Activated gamma-delta T cell (primary cell): ENCODE data around the gene TMEM231.
"Not testable (repeated sequence)": the region's sequence is repeated elsewhere in the genome, so short reads cannot be mapped to it uniquely, and the experiment has no call there.

ENCODE experiments used
- DNase-seq: peaks from one replicate; lab custom pipeline; 2025; lab: John Stamatoyannopoulos, UW

TMEM231 gene

DNA sequence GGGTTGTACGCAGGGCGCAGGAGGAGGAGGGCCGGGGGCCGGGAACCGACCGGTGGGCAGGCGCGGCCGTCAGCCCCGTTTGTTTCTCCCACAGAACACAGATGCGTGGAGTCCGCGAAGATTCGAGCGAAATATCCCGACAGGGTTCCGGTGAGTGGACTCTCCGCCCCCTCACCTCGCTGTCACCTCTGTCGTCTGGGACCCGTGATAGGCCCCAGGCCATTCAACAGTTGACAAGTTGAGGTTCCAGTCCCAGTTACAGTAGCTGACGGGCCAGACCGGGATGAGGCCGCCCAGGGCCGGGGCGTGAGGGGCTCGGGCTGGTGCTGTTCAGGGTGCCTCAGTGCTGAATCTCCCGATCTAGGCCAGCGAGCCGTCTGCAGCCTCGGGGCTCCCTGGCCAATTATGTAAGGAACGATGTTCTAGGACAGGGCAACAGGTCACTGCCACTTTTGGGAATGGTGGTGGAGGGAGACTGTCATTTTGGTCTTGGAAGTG lies 10.8 kb upstream of the TMEM231 start:
- DNase-seq: peak; percentile 29

DNA sequence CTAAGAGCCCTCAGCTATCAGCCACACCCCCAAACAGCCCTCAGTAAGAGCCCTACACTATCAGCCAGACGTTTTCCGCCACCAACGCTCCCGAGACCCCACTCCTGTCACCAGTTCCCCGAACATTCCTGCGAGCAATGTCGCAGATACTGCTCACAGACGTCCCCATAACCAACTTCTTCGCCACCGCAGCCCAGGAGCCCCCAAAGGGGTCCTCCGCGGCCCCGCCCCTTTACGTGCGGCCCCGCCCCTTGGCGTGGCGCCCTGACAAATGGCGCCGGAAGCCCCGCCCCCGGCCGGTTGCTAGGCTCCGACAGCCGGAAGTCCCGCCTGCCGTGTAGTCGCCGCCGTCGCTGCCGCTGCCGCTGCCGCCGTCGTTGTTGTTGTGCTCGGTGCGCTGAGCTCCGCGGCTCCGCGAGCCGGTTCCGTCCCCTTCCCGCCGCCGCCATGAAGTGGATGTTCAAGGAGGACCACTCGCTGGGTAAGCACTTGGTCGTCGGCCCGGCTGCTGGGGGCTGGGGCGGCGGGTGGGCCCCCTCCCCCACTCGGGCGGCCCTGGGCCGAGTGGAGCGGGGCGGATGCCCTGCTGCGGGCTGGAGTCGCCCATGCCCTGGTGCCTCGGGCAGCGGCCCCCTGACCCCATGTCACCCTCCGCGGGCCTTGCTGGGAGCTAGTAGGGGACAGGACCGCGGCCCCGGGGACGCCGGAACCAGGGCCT lies 10.1 kb upstream of the TMEM231 start, which contains the start of gene GABARAPL2:
Gene GABARAPL2, plus strand, starts transcription at position 340 of the 718 bp plus-strand sequence. Its CDS starts 108 bp downstream, at position 448.
- peak; percentile 86 for DNase-seq

DNA sequence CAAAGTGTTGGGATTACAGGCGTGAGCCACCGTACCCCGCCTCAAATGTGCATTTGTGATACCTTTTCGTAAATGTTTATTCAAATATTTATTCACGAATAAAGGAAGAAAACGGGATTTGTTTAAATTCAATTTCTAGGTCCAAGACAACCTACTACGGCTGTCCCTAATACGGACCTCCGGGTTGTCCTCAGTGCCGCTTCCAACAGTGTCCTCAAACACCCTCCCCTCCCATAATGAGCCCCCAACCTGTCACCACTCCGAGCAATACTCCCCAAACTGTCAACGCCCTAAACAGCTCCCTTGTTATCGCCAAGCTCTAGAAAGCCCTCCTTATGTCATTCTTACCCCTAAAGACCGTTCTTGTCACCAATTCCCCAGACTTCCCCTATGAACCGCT lies 9.6 kb upstream of the TMEM231 start:
- DNase-seq: no peak

DNA sequence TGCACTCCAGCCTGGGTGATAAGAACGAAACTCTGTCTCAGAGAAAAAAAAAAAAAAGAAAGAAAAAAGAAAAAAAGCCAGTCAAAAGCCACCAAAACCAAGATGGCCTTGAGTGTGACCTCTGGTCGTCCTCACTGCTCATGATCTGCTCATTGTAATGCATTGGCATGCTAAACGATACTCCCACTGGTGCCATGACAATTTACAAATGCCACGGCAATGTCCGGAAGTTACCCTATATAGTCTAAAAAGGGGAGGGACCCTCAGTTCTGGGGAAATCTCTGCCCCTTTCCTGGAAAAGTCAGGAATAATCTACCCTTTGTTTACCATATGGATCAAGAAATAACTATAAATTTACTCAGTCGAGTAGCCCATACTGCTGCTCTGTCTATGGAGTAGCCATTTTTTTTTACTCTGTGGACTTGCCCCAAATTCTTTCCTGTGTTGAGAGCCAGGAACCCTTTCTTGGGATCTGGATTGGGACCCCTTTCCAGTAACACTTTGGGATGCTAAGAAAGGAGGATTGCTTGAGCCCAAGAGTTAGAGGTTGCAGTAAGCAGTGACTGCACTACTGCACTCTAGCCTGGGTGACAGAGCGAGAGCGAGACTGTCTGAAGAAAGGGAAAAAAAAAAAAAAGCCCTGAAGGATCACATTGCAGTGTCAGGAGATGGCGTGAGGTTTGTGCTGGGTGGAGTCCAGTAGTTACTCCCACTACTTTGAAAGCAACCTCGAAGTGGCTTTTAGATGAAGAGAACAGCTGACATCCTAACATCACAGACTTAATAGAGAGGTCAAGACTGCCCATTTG lies 3.7 kb upstream of the TMEM231 start:
- DNase-seq: no peak

DNA sequence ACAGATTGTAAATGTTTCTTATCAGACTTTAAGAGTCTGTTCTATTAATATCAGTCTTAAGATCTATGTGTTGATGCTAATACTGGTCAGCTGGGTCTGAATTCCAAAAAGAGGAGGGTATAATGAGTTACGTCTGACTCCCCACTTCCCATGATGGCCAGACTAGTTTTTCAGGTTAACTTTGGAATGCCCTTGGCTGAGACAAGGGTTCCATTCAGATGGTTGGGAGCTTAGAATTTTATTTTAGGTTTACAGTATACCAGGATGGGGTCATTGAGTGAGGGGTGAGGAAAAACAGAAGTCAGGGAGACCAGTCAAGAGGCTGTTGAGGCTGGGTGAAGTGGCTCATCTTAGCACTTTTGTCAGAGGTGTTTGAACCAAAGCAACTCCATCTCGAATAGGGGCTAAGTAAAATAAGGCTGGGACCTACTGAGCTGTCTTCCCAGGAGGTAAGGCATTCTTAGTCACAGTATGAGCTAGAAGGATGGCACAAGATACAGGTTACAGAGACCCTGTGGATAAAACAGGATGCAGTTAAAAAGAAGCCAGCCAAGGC lies 2.9 kb upstream of the TMEM231 start:
- DNase-seq: no peak

DNA sequence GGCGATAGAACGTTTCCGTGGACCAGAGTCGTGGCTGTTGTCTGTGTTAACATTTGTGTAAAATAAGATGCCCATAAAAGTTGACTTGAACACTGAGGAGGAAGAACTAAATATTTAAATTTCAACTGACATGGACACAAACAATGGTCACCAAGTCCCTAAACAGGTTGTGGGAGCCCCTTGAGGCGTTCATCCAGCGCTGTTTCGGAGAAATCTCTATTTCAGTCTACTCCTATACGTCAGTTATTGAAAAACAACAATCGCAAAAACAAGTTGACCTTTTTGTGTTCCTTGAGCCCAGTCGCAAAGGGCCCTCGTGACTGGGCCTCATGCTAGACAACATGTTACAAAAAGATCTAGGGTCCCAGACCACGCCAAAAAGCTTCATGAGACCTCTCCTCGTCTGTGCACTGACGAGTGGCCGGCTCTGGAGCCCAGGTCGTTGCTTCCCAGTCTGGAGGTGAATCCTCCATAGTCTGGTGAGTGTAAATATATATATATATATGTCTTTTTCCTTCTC lies 439 bp upstream of the TMEM231 start:
- DNase-seq: no peak

DNA sequence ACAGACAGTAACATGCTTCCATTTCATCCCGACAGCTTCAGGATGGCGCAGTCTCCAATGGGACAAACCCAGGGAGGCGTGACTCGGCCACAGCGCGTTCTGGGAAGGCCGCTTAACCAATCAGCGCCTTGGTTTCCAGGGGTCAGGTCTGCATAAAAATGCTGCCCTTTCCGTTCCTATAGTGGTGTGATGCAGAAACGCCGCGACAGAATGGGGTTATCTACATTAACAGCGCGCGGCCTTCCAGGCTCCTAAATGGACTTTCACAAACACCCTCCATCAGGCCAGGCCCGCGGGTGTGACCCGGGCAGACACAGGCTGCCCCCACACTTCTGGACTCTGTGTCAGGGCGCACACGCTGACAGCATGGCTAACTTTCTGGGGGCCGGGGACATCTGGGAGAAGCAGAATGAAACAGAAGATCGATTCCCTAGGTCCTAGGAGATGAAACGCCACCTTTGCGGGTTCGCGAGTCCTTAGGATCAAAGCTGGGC lies 792 bp downstream of the TMEM231 start:
- DNase-seq: no peak

DNA sequence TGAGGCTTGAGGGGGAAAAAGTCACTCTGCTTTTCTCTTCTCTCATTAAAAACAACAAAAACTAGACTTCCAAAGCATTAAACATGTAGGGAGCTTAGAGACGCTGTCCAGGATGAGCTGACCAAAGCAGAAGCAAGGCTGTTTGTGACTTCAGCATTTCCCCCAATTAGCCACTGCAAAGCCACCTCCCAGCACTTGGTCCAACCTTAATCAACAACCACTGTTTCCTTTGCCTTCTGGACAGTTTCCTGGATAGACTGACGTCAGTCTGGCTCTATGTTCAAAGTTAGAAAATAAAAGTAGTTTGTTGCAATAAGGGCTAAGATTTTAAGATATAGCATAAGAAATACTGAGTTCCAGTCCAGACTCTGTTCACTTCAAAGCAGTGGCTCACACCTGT lies 3.1 kb downstream of the TMEM231 start:
- no peak for DNase-seq

DNA sequence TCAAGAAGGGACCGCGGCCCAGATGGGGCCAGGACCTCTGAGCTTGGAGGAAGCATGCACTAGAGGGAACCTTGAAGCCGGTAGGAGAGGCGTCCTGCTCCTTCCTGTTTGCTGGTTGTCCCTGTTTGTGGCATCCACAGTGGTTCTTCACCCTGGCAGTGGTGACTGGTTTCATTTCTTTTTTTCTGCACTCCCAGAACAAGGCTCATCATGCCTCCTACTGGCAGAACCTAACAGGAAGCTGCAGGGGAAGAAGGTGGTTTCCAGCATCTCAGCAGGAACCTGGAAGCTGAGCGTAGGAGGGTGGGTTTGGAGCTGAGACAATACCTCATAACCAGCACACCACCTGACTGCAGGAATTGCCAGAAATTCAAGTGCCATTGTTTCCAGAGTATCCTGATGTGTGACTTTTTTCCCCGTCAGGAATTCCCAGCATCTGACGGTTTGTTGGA lies 5.8 kb downstream of the TMEM231 start:
- no peak for DNase-seq

DNA sequence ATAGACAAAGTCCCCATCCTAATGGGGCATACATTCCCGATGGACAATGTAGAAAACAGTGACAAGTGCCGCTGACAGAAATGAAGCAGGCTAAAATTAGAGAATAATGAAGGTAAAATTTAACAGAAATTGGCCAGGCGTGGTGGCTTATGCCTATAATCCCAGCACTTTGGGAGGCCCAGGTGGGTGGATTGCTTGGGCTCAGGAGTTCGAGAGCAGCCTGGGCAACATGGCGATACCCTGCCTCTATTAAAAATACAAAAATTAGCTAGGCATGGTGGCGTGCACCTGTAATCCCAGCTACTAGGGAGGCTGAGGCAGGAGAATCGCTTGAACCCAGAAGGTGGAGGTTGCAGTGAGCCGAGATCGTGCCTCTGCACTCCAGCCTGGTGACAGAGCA lies 7.6 kb downstream of the TMEM231 start:
- not testable (repeated sequence) for DNase-seq

DNA sequence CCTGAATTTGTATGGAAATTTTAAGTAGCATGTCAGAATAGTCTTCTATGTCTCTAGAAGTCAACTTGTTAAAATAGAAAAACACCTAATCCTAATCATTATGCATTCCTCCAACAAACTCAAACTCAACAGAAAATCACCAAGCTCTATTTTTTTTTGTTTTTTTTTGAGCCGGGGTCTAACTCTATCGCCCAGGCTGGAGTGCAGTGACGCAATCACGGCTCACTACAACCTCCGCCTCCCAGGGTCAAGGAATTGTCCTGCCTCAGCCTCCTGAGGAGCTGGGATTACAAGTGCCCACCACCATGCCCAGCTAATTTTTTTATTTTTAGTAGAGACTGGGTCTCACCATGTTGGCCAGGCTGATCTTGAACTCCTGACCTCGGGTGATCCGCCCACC lies 9.8 kb downstream of the TMEM231 start:
- DNase-seq: no peak

DNA sequence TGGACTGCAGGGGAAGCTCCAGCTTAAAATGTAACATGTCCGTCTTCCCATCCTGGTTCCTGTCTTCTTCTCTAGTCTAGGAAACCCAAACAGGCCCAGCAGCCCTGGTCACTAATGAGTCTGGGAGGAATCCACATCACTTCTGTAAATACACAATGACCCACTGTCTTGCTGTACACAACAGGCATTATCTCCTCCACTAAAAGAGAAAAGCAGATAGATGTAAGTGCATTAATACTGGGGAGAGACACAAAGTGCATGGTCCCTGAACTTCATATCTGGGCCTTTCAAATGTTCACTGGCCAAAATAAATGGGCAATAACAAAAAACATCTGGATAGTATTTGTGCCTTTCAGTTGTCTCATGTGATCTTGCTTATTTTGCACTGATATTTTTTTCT lies 10.2 kb downstream of the TMEM231 start:
- DNase-seq: not testable (repeated sequence)

DNA sequence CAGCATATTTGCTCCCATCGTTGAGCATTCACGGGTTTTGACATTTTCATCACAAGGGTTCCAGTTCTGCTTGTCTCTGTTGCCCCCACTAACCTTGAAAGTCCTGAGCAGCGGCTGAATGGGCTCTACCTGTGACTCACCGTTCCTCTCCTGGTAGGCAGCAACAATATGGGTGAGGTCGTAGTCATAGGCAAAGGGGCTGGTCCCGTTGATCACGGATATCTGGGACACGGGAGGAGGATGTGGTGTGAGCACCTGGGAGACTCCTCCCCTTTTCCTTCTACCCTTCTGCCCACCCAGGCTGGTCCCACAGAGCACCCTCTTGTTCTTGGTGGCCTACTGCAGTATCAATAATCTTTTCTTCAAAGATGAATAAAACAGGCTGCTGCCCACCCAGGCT lies 13.6 kb downstream of the TMEM231 start:
- DNase-seq: not testable (repeated sequence)

DNA sequence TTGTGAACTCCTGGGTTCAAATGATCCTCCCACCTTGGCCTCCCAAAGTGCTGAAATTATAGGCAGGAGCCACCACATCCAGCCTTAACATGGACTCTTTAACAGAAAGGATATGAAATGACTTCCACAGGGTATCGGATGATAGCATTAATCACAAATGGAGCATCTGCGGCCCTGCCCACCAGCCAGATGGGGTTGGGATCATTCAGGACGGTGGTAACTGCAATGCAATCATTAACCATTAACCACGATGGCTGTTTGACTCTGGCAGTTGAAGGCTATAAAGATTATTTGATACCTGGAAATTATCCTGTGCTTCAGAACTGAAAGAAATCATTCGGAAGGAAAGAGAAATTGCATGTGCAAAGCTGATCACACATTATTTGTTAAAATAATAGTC lies 14.8 kb downstream of the TMEM231 start:
- DNase-seq: no peak

DNA sequence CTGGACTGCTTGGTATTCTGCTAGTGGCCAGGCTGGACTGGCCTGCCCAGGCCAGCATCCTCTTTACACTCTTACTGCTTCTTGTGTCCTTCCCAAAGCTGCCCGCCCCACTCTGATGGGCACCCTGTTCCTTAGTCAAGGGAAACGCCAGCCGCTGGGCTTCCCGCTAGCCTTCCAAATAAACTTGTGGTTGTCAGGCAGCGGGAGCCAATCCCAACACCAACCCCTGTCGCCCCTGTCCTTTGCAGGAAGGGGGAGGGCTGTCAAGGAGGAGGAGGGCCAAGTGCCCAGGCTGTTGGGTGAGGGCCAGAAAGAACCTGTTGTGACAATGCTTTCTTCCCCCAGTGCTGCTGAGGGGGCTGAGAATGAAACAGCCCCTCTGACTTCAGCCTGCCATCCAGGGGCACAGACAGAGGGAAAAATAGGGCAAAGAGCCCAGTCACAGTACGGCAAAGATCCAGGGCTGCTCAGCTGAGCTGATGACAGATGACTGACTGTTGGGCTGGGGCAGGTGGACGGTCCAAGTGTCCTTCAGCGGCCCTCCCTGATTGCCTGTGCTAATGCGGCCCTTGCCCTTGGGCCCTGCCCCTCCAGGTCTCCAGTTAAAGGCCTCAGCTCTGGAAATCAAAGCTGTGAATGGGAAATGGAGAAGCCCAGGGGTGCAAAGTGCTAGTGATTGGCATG lies 17.0 kb downstream of the TMEM231 start:
- DNase-seq: not testable (repeated sequence)

DNA sequence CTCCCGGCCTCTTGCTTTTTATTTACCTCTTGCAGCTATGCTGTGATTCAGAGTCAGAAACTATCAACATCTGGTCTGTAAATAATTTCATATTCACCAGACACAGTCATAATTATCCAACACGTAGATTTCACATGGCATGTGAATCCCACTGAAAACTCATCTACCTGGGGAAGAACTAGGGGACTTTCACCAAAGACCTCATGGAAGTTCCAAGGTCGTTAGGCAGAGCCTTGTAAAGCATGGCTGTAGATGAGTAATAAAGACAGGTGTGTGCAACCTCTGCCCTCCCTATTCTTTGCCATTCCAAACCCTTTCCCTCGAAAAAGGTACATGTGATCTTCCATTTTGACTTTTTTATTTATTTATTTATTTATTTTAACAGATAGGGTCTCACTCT lies 18.3 kb downstream of the TMEM231 start:
- DNase-seq: no peak

DNA sequence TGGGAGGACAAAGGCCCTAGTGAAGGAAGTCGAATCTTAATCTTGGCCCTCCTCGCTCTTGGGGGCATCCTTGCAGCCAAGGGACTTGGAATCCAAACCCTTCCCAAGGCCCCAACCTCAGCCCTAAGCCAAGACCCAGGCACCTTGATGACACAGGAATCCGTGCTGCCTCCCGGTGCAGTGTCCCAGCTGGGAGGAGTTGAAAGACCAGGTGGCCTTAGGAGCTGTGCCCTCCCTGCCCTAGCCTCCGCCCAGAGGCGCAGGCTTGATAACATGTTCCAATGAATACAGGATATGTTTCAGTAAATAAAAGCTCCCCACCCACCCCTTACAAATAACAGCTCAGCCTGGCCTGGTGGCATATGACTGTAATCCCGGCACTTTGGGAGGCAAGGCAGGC lies 20.2 kb downstream of the TMEM231 start, which contains the start of gene CHST5:
Gene CHST5, minus strand, starts transcription at position 208 of the 400 bp plus-strand sequence. CDS start 5,724 bp downstream, outside the sequence.
- no peak for DNase-seq

DNA sequence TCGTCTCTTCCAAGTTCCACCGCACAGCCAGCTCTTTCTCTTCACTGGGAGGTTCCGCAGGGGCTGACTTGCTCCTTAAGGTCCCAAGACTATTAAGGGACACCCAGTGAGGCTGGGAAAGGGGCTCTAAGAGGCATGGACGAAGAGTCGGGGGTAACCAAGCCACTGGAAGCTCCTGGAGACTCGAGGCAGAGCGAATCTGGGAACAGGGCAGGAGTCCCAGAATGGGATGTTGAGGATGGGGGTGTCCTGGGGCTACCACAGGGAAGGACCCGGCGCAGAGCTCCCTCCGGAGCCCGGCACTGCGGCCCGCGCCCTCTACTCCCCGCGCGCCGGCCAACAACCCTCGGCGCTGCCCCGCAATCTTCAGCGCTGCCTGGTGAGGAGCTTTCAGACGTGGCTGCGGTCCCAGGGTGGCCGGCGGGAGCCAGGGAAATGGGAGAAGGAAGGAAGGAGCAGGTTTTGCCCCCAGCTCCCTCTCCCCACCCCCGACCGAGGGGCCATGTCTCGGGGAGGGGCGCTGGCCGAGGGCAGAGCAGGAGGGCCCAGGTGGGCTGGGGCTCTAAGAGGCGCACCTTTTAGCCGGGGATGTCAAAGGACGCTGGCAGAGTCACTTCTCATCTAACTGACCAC lies 20.7 kb downstream of the TMEM231 start:
- no peak for DNase-seq

DNA sequence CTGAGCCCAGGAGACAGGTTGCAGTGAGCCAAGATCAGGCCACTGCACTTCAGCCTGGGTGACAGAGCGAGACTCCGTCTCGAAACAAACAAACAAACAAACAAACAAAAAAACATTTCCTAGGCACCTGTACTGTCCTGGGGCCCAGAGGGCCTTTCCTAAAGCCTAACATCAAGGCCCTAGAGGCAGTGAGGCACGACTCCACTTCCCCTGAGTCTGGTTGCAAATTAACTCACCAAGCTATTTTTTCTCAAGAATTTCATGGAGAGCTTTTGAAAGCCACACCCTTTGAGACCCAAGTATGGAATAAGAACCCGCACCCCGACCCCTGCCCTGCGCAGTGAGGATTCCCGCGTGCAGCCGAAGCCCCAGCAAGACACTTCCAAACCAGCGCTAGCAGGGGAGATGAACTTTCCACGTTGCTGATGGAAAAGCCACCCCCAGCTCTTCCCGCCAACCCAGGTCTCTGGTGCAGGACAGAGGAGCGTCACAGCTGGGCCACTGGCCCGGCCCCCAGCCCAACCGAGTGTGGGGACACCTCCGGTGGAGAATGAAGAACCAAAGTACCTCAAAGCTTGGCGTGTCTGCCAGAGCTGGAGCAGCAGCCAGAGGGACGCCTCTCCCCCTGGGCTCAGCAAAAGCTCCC lies 21.4 kb downstream of the TMEM231 start:
- DNase-seq: no peak

DNA sequence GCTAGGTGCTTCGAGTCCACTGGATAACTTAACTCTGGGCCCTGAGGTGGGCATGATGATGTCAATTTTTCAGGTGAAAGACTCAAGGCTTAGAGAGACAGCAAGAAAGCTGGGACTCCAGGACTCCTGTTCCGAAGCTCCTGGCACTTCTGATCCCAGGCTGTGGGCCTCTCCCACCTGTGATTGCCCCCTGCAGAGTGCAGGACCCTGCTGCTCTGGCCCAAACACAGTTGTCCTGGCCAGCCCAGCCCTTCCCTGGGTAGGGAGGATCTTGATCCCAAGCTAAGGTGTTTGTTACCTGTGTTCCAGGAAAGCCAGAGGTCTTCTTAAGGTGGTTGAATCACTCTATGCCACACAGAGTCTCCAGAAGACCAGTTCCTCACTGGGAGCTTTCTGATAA lies 23.3 kb downstream of the TMEM231 start:
- DNase-seq: no peak
